ENCODE data around the gene TRAPPC2L.
A peak's percentile ranks its signal among the peaks of the same experiment; 100 is the strongest.

Gene TRAPPC2L

DNA sequence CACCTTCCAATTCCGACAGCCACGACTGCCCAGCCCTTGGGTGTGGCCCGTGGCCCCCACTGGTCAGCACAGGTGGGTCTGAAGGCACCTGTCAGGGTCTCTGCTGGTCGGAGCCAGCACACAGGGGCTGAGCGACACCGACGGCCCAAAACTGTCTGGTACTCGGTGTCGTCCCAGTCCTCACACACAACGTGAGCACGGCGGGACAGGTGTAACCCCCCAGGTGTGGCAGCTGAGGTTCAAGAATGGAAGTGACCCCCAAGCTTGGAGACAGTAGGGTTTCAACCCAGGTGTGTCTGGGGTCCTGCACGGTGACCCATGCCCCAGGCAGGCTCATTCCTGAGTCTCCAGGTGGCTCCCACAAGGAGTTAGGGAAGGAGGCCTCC lies 1.2 kb upstream of the TRAPPC2L start:
- TF ChIP-seq EP300 (IDR thresholded peaks at IDR 0.05; ENCODE audit: borderline replicate concordance) = no peak

DNA sequence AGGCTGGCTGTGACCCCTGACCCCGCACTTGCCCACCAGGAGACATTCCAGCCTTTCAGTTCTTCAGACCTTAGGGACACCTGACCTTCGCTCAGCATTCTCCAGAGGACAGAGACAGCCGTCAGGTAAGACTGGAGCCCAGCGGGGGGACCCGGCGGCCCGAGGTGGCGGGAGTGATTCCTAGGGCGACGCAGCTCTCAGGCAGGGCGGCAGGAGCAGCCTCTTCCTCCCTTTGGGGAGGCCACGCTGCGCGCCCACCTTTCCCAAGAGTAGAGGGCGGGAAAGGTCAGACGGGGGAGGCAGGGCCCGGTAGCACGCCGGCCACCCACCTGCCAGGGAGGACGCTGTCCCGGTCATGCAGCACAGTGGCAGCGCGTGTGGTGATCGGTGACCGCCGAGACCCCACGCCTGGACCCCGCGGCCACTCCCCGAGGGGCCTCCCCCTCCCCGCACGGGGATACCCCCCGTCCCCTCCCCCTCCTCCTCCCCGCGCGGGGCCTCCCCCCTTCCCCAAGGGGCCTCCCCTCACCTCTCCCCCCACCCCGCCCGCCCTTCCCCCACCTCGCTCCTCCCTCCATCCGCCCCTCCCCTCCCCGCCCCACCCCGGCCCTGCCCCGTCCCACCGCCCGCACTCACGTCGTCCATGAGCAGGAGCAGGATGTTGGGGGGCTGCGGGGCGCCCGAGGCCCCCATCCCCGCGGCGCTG lies 652 bp upstream of the TRAPPC2L start:
- TF ChIP-seq EGR1 (IDR thresholded peaks at IDR 0.05) (no peak), NFIC (IDR thresholded peaks at IDR 0.05) (no peak), CEBPB (IDR thresholded peaks at IDR 0.05) (no peak), FOXM1 (IDR thresholded peaks at IDR 0.05; ENCODE audit: borderline replicate concordance, low read depth) (no peak), TEAD4 (IDR thresholded peaks at IDR 0.05) (no peak), TAF1 (IDR thresholded peaks at IDR 0.05; ENCODE audit: low read depth) (no peak), ZBTB7A (IDR thresholded peaks at IDR 0.05; ENCODE audit: low read depth) (no peak), EP300 (IDR thresholded peaks at IDR 0.05; ENCODE audit: borderline replicate concordance) (no peak), CREB1 (IDR thresholded peaks at IDR 0.05; ENCODE audit: low read depth) (no peak), TCF12 (IDR thresholded peaks at IDR 0.05; ENCODE audit: low read depth) (no peak)
- TF ChIP-seq, protein P1, sequence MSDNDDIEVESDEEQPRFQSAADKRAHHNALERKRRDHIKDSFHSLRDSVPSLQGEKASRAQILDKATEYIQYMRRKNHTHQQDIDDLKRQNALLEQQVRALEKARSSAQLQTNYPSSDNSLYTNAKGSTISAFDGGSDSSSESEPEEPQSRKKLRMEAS (IDR thresholded peaks at IDR 0.05) = no peak
- TF ChIP-seq, protein P2, sequence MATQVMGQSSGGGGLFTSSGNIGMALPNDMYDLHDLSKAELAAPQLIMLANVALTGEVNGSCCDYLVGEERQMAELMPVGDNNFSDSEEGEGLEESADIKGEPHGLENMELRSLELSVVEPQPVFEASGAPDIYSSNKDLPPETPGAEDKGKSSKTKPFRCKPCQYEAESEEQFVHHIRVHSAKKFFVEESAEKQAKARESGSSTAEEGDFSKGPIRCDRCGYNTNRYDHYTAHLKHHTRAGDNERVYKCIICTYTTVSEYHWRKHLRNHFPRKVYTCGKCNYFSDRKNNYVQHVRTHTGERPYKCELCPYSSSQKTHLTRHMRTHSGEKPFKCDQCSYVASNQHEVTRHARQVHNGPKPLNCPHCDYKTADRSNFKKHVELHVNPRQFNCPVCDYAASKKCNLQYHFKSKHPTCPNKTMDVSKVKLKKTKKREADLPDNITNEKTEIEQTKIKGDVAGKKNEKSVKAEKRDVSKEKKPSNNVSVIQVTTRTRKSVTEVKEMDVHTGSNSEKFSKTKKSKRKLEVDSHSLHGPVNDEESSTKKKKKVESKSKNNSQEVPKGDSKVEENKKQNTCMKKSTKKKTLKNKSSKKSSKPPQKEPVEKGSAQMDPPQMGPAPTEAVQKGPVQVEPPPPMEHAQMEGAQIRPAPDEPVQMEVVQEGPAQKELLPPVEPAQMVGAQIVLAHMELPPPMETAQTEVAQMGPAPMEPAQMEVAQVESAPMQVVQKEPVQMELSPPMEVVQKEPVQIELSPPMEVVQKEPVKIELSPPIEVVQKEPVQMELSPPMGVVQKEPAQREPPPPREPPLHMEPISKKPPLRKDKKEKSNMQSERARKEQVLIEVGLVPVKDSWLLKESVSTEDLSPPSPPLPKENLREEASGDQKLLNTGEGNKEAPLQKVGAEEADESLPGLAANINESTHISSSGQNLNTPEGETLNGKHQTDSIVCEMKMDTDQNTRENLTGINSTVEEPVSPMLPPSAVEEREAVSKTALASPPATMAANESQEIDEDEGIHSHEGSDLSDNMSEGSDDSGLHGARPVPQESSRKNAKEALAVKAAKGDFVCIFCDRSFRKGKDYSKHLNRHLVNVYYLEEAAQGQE (IDR thresholded peaks at IDR 0.05; ENCODE audit: low read depth) = no peak

DNA sequence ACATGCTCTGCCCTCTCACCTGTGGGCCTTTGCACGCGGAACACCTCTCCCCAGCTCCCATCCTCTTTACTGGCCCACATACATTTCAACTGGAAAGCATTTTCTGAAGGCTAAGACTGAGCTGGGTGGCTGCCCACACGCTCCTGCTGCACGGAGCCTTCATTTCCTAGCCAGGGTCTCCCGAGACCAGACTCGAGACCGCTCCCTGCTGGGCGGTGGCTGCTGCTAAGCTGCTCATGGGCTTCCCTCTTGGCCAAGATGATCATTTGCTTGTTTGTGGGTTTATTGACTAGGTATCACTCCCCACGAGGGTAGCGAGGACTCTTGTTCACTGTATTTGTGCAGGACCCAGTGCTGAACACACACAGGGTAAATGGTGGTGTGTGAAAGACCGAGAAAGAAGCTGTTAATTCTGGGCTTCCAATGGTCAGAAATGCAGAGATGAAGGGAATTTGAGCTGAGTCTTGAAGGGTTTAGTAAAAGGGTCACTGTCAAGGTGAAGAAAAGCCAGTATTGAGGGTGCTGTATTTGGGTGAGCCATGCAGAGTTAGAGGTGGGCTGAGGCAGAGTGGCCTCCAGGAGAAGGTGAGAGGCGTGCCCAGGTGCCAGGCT lies 907 bp downstream of the TRAPPC2L start:
- peak; percentile 40 for TF ChIP-seq RAD21 (IDR thresholded peaks at IDR 0.05; ENCODE audit: low read depth)
- TF ChIP-seq CEBPB (IDR thresholded peaks at IDR 0.05) = no peak

DNA sequence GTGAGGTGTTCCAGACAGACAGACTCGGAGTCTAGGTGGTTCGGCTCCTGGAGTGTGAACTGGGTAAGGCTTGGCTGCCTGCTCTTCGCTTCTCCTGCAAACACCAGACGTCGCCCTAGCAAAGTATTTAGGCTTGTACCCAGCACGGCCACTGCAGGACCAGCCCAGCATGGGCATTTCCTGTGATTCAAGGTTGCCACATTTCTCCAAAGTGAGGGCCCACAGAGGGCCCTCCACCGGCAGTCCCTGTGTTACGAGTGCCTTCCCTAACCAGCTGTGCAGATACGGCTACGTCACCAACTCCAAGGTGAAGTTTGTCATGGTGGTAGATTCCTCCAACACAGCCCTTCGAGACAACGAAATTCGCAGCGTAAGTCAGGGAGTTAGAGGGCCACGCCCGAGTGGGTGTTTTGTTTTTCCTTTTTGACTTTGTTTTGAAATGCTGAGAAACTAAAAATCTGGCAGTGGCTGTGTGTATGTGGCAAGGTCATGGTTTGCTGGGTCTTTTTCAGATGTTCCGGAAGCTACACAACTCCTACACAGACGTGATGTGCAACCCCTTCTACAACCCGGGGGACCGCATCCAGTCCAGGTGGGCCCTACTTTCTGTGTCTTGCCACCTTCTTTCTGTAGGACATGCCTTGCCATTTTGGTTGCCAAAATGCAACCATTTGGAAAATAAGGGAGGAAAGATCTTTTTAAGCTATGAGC lies 2.6 kb downstream of the TRAPPC2L start:
- TF ChIP-seq TAF1 (IDR thresholded peaks at IDR 0.05; ENCODE audit: low read depth) (no peak), ZBTB7A (IDR thresholded peaks at IDR 0.05; ENCODE audit: low read depth) (no peak), CREB1 (IDR thresholded peaks at IDR 0.05; ENCODE audit: low read depth) (no peak), TCF12 (IDR thresholded peaks at IDR 0.05; ENCODE audit: low read depth) (no peak), FOXM1 (IDR thresholded peaks at IDR 0.05; ENCODE audit: borderline replicate concordance, low read depth) (no peak), NFIC (IDR thresholded peaks at IDR 0.05) (no peak), CEBPB (IDR thresholded peaks at IDR 0.05) (no peak), EGR1 (IDR thresholded peaks at IDR 0.05) (no peak), RAD21 (IDR thresholded peaks at IDR 0.05; ENCODE audit: low read depth) (no peak), YY1 (IDR thresholded peaks at IDR 0.05; ENCODE audit: low read depth) (no peak), EP300 (IDR thresholded peaks at IDR 0.05; ENCODE audit: borderline replicate concordance) (no peak), TEAD4 (IDR thresholded peaks at IDR 0.05) (no peak)
- TF ChIP-seq, protein P1 (IDR thresholded peaks at IDR 0.05) = no peak
- TF ChIP-seq, protein P3, sequence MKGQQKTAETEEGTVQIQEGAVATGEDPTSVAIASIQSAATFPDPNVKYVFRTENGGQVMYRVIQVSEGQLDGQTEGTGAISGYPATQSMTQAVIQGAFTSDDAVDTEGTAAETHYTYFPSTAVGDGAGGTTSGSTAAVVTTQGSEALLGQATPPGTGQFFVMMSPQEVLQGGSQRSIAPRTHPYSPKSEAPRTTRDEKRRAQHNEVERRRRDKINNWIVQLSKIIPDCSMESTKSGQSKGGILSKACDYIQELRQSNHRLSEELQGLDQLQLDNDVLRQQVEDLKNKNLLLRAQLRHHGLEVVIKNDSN (IDR thresholded peaks at IDR 0.05) = no peak
- TF ChIP-seq, protein P2 (IDR thresholded peaks at IDR 0.05; ENCODE audit: low read depth) = no peak

DNA sequence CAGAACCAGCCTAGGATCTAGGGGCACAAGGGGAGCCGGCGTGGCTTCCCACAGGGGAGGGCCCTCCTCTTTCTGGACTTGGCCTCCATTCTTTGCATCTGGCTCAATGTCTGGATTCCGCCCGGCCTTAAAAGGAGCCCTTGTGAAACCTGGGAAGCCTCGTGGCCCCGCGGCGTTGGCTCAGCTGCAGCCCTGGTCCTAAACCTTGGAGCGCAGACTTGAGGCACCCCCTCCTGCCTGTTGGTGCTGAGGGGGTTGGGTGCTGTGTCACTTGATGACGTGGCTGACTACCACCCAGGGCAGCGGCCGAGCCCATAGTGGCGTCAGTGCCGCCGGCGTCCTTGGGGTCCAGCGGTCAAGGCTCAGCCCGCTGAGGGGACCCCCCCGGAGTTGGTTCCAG lies 4.4 kb downstream of the TRAPPC2L start:
- no peak for TF ChIP-seq TEAD4 (IDR thresholded peaks at IDR 0.05)
- no peak for TF ChIP-seq NFIC (IDR thresholded peaks at IDR 0.05)
- no peak for TF ChIP-seq RAD21 (IDR thresholded peaks at IDR 0.05; ENCODE audit: low read depth)

DNA sequence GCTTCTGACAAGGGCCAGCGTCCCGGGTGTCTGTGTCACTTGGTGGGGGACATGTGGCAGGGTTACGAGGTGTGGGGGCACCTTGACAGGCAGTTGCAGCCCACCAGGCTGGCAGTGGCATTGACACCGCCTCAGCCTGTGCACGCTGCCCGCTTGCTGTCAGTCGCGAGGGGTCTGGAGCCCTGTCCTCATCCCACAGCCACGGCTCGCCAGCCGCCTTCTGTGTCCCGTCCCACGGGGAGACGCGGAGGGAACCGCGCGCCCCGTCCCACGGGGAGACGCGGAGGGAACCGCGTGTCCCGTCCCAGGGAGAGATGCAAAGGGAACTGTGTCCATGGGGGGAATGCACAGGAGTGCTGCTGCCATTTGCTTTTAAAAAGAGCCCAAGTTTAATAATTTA lies 6.0 kb downstream of the TRAPPC2L start:
- TF ChIP-seq ZBTB7A (IDR thresholded peaks at IDR 0.05; ENCODE audit: low read depth) (no peak), TEAD4 (IDR thresholded peaks at IDR 0.05) (no peak), RAD21 (IDR thresholded peaks at IDR 0.05; ENCODE audit: low read depth) (no peak), EP300 (IDR thresholded peaks at IDR 0.05; ENCODE audit: borderline replicate concordance) (no peak), CEBPB (IDR thresholded peaks at IDR 0.05) (no peak), CREB1 (IDR thresholded peaks at IDR 0.05; ENCODE audit: low read depth) (no peak), FOXM1 (IDR thresholded peaks at IDR 0.05; ENCODE audit: borderline replicate concordance, low read depth) (no peak), TCF12 (IDR thresholded peaks at IDR 0.05; ENCODE audit: low read depth) (no peak), YY1 (IDR thresholded peaks at IDR 0.05; ENCODE audit: low read depth) (no peak), NFIC (IDR thresholded peaks at IDR 0.05) (no peak)
- TF ChIP-seq, protein P1 (IDR thresholded peaks at IDR 0.05) = no peak
- TF ChIP-seq, protein P2 (IDR thresholded peaks at IDR 0.05; ENCODE audit: low read depth) = no peak
